Peyer's patch (tissue), 4 donors: ENCODE results near the gene RAB15.

ENCODE experiments used
- POLR2A ChIP-seq, 2 donors: fragments of 450-650 bp; IDR thresholded peaks; one replicate each; pipeline ENCODE4 v1.5.1; 2017; ENCODE audit warnings: antibody characterized with exemption in 2 of 2, mild to moderate bottlenecking in 2 of 2, moderate library complexity in 2 of 2
- TF ChIP-seq, protein P1 (sequence below), 6 experiments: fragments of 450-650 bp in 4 of 6; fragments of 200-600 bp in 2 of 6; sonication (generic) in 1 of 6; IDR thresholded peaks; one replicate each; pipeline ENCODE4 v1.5.1; 2017 to 2019; ENCODE audit warnings: antibody characterized with exemption in 6 of 6, mild to moderate bottlenecking in 3 of 6, moderate library complexity in 1 of 6

DNA sequence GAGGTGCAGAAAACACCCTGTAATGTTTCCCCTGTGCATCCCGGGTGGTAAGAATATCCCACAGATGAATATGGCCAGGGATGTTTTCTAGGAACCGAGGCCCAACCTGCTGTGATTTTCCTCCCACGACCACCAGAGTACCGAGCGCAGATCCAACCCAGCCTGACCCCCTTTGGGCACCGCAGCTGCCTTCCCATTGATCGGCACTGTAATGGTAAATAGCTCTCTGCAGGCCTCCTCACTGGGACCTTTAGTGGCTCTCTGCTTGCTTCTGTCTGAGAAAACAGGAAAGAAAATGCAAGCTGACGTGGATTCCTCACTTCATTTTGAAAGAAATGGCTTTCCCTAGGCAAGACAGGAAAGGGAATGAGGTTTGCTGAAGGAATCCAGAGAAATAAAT, 2.4 kb upstream of the RAB15 start:
- no peak for TF ChIP-seq POLR2A (IDR thresholded peaks at IDR 0.05)
- TF ChIP-seq, protein P1, sequence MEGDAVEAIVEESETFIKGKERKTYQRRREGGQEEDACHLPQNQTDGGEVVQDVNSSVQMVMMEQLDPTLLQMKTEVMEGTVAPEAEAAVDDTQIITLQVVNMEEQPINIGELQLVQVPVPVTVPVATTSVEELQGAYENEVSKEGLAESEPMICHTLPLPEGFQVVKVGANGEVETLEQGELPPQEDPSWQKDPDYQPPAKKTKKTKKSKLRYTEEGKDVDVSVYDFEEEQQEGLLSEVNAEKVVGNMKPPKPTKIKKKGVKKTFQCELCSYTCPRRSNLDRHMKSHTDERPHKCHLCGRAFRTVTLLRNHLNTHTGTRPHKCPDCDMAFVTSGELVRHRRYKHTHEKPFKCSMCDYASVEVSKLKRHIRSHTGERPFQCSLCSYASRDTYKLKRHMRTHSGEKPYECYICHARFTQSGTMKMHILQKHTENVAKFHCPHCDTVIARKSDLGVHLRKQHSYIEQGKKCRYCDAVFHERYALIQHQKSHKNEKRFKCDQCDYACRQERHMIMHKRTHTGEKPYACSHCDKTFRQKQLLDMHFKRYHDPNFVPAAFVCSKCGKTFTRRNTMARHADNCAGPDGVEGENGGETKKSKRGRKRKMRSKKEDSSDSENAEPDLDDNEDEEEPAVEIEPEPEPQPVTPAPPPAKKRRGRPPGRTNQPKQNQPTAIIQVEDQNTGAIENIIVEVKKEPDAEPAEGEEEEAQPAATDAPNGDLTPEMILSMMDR (IDR thresholded peaks at IDR 0.05): no peak
